Measurements from ENCODE around the gene MESD. TPM values are rescaled to one million over a fixed set of nuclear protein-coding genes. Genes with fewer than 3 reads are reported as not detected.
A peak's percentile ranks its signal among the peaks of the same experiment; 100 is the strongest.

The MESD gene
- total and polyA plus RNA-seq, 9 of the 15 experiments (the other 6 are each of a cell fraction or from before 2014, with no cell fraction given) = 11.3 to 39.7 (median 22.8) TPM

- TF ChIP-seq, protein P1, sequence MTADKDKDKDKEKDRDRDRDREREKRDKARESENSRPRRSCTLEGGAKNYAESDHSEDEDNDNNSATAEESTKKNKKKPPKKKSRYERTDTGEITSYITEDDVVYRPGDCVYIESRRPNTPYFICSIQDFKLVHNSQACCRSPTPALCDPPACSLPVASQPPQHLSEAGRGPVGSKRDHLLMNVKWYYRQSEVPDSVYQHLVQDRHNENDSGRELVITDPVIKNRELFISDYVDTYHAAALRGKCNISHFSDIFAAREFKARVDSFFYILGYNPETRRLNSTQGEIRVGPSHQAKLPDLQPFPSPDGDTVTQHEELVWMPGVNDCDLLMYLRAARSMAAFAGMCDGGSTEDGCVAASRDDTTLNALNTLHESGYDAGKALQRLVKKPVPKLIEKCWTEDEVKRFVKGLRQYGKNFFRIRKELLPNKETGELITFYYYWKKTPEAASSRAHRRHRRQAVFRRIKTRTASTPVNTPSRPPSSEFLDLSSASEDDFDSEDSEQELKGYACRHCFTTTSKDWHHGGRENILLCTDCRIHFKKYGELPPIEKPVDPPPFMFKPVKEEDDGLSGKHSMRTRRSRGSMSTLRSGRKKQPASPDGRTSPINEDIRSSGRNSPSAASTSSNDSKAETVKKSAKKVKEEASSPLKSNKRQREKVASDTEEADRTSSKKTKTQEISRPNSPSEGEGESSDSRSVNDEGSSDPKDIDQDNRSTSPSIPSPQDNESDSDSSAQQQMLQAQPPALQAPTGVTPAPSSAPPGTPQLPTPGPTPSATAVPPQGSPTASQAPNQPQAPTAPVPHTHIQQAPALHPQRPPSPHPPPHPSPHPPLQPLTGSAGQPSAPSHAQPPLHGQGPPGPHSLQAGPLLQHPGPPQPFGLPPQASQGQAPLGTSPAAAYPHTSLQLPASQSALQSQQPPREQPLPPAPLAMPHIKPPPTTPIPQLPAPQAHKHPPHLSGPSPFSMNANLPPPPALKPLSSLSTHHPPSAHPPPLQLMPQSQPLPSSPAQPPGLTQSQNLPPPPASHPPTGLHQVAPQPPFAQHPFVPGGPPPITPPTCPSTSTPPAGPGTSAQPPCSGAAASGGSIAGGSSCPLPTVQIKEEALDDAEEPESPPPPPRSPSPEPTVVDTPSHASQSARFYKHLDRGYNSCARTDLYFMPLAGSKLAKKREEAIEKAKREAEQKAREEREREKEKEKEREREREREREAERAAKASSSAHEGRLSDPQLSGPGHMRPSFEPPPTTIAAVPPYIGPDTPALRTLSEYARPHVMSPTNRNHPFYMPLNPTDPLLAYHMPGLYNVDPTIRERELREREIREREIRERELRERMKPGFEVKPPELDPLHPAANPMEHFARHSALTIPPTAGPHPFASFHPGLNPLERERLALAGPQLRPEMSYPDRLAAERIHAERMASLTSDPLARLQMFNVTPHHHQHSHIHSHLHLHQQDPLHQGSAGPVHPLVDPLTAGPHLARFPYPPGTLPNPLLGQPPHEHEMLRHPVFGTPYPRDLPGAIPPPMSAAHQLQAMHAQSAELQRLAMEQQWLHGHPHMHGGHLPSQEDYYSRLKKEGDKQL (CRISPR knock-in tag; IDR thresholded peaks at IDR 0.05; ENCODE audit: borderline replicate concordance) = no peak
- TF ChIP-seq ZSCAN32 (CRISPR knock-in tag; IDR thresholded peaks at IDR 0.05) (no peak), BACH1 (tag; IDR thresholded peaks at IDR 0.05) (no peak), RUNX1 (IDR thresholded peaks at IDR 0.05; ENCODE audit: low read depth) (no peak), PRMT5 (CRISPR knock-in tag; IDR thresholded peaks at IDR 0.05) (no peak), ZNF124 (CRISPR knock-in tag; IDR thresholded peaks at IDR 0.05) (no peak), LCOR (CRISPR knock-in tag; IDR thresholded peaks at IDR 0.05) (no peak), HCFC1 (IDR thresholded peaks at IDR 0.05; ENCODE audit: low read depth, low read length) (no peak; the same call in 1 of the 2 replicates), TRIM24 (IDR thresholded peaks at IDR 0.05) (no peak), ARID2 (IDR thresholded peaks at IDR 0.05) (no peak), ZNF785 (CRISPR knock-in tag; IDR thresholded peaks at IDR 0.05) (no peak), FOXA1 (IDR thresholded peaks at IDR 0.05; ENCODE audit: borderline replicate concordance) (no peak), CHD2 (IDR thresholded peaks at IDR 0.05; ENCODE audit: low read depth, low read length) (no peak), ZNF175 (CRISPR knock-in tag; IDR thresholded peaks at IDR 0.05; ENCODE audit: low read depth) (no peak), SMAD3 (CRISPR knock-in tag; conservative IDR thresholded peaks at IDR 0.05) (no peak), NR2C2 (CRISPR knock-in tag; IDR thresholded peaks at IDR 0.05) (no peak), NR2C2 (tag; IDR thresholded peaks at IDR 0.05) (peak; percentile 75), PBX2 (CRISPR knock-in tag; IDR thresholded peaks at IDR 0.05; ENCODE audit: low read depth) (no peak), PBX2 (tag; conservative IDR thresholded peaks at IDR 0.05; ENCODE audit: low read depth) (0 out of 2 replicates have a peak, but pooled peaks have one; percentile 15), ZNF696 (CRISPR knock-in tag; conservative IDR thresholded peaks at IDR 0.05) (no peak), EHMT2 (IDR thresholded peaks at IDR 0.05) (no peak), KAT2B (IDR thresholded peaks at IDR 0.05; ENCODE audit: low read depth, low read length) (no peak), ZKSCAN1 (IDR thresholded peaks at IDR 0.05; ENCODE audit: low read depth, low read length) (no peak)
Observed at GRCh38 chr15:80989518-80990478, at the start of gene MESD (continued).
